GM20000 (cell line): ENCODE measurements around the gene PRSS56.

ENCODE experiments used
- DNase-seq: peaks from one replicate; pipeline ENCODE4 v3.0.0; 2012; ENCODE audit warnings: low spot score
- TF ChIP-seq, protein P1 (sequence below): IDR thresholded peaks from 2 replicates; pipeline ENCODE4 v1.5.1; 2012; ENCODE audit warnings: mild to moderate bottlenecking, control low read depth; ENCODE audit errors: extremely low read depth, missing control alignments

PRSS56 gene

GRCh38 chr2:232479341-232480200 lies 40.6 kb upstream of the PRSS56 start:
- TF ChIP-seq, protein P1, sequence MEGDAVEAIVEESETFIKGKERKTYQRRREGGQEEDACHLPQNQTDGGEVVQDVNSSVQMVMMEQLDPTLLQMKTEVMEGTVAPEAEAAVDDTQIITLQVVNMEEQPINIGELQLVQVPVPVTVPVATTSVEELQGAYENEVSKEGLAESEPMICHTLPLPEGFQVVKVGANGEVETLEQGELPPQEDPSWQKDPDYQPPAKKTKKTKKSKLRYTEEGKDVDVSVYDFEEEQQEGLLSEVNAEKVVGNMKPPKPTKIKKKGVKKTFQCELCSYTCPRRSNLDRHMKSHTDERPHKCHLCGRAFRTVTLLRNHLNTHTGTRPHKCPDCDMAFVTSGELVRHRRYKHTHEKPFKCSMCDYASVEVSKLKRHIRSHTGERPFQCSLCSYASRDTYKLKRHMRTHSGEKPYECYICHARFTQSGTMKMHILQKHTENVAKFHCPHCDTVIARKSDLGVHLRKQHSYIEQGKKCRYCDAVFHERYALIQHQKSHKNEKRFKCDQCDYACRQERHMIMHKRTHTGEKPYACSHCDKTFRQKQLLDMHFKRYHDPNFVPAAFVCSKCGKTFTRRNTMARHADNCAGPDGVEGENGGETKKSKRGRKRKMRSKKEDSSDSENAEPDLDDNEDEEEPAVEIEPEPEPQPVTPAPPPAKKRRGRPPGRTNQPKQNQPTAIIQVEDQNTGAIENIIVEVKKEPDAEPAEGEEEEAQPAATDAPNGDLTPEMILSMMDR = no peak
- DNase-seq = no peak

- TF ChIP-seq, protein P1 = no peak
These were observed 39.7 kb upstream of the PRSS56 start for GRCh38 chr2:232480201-232481190.

GRCh38 chr2:232481322-232482140 lies 38.7 kb upstream of the PRSS56 start:
- TF ChIP-seq, protein P1 = no peak
- DNase-seq = no peak

More at GRCh38 chr2:232480201-232481190, 39.7 kb upstream of the PRSS56 start:
- no peak for DNase-seq

GRCh38 chr2:232482301-232483238 lies 37.6 kb upstream of the PRSS56 start:
- no peak for DNase-seq
- TF ChIP-seq, protein P1 = no peak

- TF ChIP-seq, protein P1 = no peak
- no peak for DNase-seq
These were observed 36.8 kb upstream of the PRSS56 start for GRCh38 chr2:232483311-232483922.
